ENCODE results near the gene OIP5. TPM values are rescaled to one million over a fixed set of nuclear protein-coding genes. Genes with fewer than 3 reads are reported as not detected.

OIP5 gene
- total and polyA plus RNA-seq, 2 of the 13 experiments (the other 11 are each of a cell fraction or from before 2014, with no cell fraction given), result 10.7 to 38.0 TPM

Other genes with a start within 250 kb of the OIP5 start
- 14.8 and 18.5 TPM in 2 replicates for gene INO80, start 216.3 kb downstream of the OIP5 start, total RNA-seq (2016; rRNA removed; fragmentation: Illumina TruSeq; extraction: Trizol)
- gene INO80, start 216.3 kb downstream of the OIP5 start, polyA plus RNA-seq (2011; rRNA removed), result 3.6 and 4.9 TPM in 2 replicates
- not detected in 2 replicates for gene EXD1, start 101.8 kb downstream of the OIP5 start, total RNA-seq (2016; rRNA removed; fragmentation: Illumina TruSeq; extraction: Trizol)
- not detected in 2 replicates for gene EXD1, start 101.8 kb downstream of the OIP5 start, polyA plus RNA-seq (2011; rRNA removed)
- 76.4 and 111 TPM in 2 replicates for gene CHP1, start 101.3 kb downstream of the OIP5 start, total RNA-seq (2016; rRNA removed; fragmentation: Illumina TruSeq; extraction: Trizol)
- gene CHP1, start 101.3 kb downstream of the OIP5 start, polyA plus RNA-seq (2011; rRNA removed), result 43.4 and 49.6 TPM in 2 replicates
- gene NUSAP1, start 290 bp upstream of the OIP5 start, total RNA-seq (2016; rRNA removed; fragmentation: Illumina TruSeq; extraction: Trizol), result 106 and 162 TPM in 2 replicates
- 38.6 and 59.5 TPM in 2 replicates for gene NUSAP1, start 290 bp upstream of the OIP5 start, polyA plus RNA-seq (2011; rRNA removed)
- gene NDUFAF1, start 69.9 kb upstream of the OIP5 start, total RNA-seq (2016; rRNA removed; fragmentation: Illumina TruSeq; extraction: Trizol), result 16.9 and 23.1 TPM in 2 replicates
- gene NDUFAF1, start 69.9 kb upstream of the OIP5 start, polyA plus RNA-seq (2011; rRNA removed), result 5.4 and 7.4 TPM in 2 replicates
- 17.9 and 22.0 TPM in 2 replicates for gene RTF1, start 84.5 kb upstream of the OIP5 start, total RNA-seq (2016; rRNA removed; fragmentation: Illumina TruSeq; extraction: Trizol)
- 13.6 and 13.9 TPM in 2 replicates for gene RTF1, start 84.5 kb upstream of the OIP5 start, polyA plus RNA-seq (2011; rRNA removed)
- gene ITPKA, start 161.3 kb upstream of the OIP5 start, total RNA-seq (2016; rRNA removed; fragmentation: Illumina TruSeq; extraction: Trizol), result 29.7 and 41.3 TPM in 2 replicates
- gene ITPKA, start 161.3 kb upstream of the OIP5 start, polyA plus RNA-seq (2011; rRNA removed), result 13.2 and 16.4 TPM in 2 replicates
- gene LTK, start 181.2 kb upstream of the OIP5 start, total RNA-seq (2016; rRNA removed; fragmentation: Illumina TruSeq; extraction: Trizol), result not detected in 2 replicates
- 0.01 and 0.05 TPM in 2 replicates for gene LTK, start 181.2 kb upstream of the OIP5 start, polyA plus RNA-seq (2011; rRNA removed)
- 20.6 and 28.1 TPM in 2 replicates for gene RPAP1, start 211.7 kb upstream of the OIP5 start, total RNA-seq (2016; rRNA removed; fragmentation: Illumina TruSeq; extraction: Trizol)
- gene RPAP1, start 211.7 kb upstream of the OIP5 start, polyA plus RNA-seq (2011; rRNA removed), result 15.1 and 16.2 TPM in 2 replicates
- 12.4 and 24.0 TPM in 2 replicates for gene TYRO3, start 226.6 kb upstream of the OIP5 start, total RNA-seq (2016; rRNA removed; fragmentation: Illumina TruSeq; extraction: Trizol)
- 43.6 and 48.0 TPM in 2 replicates for gene TYRO3, start 226.6 kb upstream of the OIP5 start, polyA plus RNA-seq (2011; rRNA removed)